ENCODE results near the gene HOXC12. TPM values are rescaled to one million over a fixed set of nuclear protein-coding genes. Genes with fewer than 3 reads are reported as not detected.

The HOXC12 gene
- total and polyA plus RNA-seq, 7 donors = not detected

DNA sequence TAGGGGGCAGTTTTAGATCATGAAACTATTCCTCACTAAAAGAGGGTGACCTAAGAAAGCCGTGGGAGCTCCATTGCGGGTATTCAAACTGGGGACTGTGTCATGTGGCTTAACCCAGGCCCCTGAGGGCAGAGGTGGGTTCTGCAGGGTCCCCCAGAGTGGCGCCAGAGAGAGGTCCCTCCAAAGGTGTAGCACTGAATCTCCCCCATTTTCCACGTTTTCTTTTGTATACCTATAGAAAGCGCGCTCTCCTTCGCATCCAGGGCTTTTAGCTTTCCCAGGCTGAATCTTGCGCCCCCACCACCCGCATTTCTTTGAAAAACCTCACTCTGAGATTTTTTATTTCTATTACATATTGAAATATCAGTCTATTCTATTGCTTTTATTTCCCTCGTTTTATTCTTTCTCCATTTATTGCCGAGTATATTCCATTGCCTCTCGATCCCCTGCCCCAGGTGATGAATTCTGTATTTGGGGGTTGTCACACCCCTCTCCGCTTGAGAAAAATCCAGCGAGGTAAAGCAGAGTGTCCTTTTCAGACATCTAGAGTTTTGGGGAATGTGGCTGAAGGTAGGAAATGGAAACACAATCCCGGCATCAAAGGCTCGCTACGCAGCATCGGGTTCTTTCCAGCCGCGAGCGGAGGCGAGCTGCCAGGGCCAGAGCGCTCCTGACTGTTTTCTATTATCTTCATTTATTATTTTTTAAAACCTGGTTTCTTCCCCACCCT is 16.9 kb upstream of the HOXC12 start:
- intact Hi-C loops (cut with DNase I) = no loop called here
- Histone ChIP-seq H3K4me1 (peaks cover 0 to 30% (median 24%) of the 10 kb centered on the region in 4 donors), H3K27me3 (peaks cover 64 to 100% (median 97%) of the 10 kb centered on the region in 3 donors), H3K36me3 (no peaks in the 10 kb centered on the region), H3K27ac (no peak overlapping the region), H3K4me3 (no peak overlapping the region), H3K9me3 (no peaks in the 10 kb centered on the region)
- no peak for TF ChIP-seq POLR2A (IDR thresholded peaks at IDR 0.05)
- no peak for TF ChIP-seq POLR2AphosphoS5 (IDR thresholded peaks at IDR 0.05)
- no peak for TF ChIP-seq EP300 (IDR thresholded peaks at IDR 0.05)
- TF ChIP-seq, protein P1, sequence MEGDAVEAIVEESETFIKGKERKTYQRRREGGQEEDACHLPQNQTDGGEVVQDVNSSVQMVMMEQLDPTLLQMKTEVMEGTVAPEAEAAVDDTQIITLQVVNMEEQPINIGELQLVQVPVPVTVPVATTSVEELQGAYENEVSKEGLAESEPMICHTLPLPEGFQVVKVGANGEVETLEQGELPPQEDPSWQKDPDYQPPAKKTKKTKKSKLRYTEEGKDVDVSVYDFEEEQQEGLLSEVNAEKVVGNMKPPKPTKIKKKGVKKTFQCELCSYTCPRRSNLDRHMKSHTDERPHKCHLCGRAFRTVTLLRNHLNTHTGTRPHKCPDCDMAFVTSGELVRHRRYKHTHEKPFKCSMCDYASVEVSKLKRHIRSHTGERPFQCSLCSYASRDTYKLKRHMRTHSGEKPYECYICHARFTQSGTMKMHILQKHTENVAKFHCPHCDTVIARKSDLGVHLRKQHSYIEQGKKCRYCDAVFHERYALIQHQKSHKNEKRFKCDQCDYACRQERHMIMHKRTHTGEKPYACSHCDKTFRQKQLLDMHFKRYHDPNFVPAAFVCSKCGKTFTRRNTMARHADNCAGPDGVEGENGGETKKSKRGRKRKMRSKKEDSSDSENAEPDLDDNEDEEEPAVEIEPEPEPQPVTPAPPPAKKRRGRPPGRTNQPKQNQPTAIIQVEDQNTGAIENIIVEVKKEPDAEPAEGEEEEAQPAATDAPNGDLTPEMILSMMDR (IDR thresholded peaks at IDR 0.05) = no peak
- 19 to 38% methylated on average over 23 of the region's 23 CpGs for WGBS, 2 donors
- DNase-seq = no peak

DNA sequence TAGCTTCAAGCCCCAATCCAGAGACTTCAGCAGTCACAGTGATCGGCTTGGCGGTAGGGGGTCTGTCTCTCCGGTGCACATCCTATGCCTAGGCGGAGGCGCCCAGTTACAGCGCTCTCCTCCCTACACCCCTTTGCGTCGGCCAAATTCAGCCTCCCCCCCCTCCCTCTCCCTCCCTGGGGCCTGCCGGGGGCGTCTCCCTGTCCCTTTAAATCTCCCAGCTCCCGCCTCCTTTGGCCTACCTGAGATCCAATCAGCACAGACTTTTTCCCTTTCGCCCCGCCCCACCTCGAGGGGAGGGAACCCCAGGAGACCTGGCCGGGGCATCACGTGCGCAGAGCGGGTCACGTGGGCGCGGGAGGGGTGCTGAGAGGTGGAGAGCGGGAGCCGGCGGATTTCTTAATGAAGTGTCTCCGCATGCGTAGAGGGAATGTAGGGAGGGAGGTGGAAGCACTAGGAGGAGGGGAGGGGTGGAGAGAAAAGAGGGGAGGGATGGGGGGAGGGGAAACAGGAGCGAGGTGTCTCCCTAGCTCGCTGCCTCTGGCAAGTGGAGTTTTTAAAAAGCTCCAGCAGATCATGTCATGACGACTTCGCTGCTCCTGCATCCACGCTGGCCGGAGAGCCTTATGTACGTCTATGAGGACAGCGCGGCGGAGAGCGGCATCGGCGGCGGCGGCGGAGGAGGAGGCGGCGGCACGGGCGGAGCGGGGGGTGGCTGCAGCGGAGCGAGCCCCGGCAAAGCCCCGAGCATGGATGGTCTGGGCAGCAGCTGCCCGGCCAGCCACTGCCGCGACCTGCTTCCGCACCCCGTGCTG is 16.2 kb upstream of the HOXC12 start, which contains the start of gene HOXC13:
HOXC13 (plus strand) TSS at position 506 of the 815 bp plus-strand sequence; CDS start at position 582, 76 bp downstream.
- Histone ChIP-seq H3K4me3 (no peak within 1 kb of the TSS), H3K4me1 (peaks cover 0 to 30% (median 24%) of the 10 kb centered on the region in 4 donors), H3K36me3 (no peaks in the 10 kb centered on the region), H3K27ac (no peak within 1 kb of the TSS), H3K9me3 (no peaks in the 10 kb centered on the region), H3K27me3 (peaks cover 64 to 100% (median 97%) of the 10 kb centered on the region in 3 donors)
- WGBS, 2 donors = 6 to 24% methylated on average over 56 of the region's 56 CpGs
- TF ChIP-seq POLR2AphosphoS5 (IDR thresholded peaks at IDR 0.05) (no peak), EP300 (IDR thresholded peaks at IDR 0.05) (no peak), POLR2A (IDR thresholded peaks at IDR 0.05) (no peak)
- TF ChIP-seq, protein P1 (IDR thresholded peaks at IDR 0.05) = no peak
- no peak for DNase-seq
- intact Hi-C loops (cut with DNase I) = no loop called here

DNA sequence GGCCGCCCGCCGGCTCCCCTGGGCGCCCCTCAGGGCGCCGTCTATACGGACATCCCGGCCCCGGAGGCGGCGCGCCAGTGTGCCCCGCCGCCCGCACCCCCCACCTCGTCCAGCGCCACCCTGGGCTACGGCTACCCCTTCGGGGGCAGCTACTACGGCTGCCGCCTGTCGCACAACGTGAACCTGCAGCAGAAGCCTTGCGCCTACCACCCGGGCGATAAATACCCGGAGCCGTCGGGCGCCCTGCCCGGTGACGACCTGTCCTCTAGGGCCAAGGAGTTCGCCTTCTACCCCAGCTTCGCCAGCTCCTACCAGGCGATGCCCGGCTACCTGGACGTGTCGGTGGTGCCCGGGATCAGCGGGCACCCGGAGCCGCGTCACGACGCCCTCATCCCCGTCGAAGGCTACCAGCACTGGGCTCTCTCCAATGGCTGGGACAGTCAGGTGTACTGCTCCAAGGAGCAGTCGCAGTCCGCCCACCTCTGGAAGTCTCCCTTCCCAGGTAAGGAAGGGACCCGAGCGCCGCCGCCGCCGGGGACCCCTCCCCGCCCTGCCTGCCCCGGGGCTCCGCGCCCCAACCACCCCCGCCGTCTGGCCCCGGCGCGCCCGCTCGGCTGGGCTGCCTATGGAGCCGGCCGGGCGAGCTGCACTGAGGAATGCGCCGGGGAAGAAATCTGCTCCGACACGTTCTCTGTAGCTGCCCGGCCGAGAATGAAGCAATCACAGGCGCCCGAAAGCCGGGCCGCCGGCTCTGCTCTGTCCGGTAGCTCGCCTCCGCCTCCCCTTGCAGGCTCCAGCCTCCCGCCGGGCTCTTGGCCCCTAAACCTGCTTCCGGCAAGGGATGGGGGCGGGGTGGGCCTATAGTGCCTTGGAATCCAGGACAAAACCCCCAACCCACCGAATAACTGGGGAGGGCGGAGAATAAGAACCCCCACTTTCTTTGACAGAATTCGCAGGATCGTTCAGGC is 15.3 kb upstream of the HOXC12 start:
- intact Hi-C loops (cut with DNase I) = no loop called here
- WGBS, 2 donors = 7 to 18% methylated on average over 91 of the region's 91 CpGs
- H3K36me3 ChIP-seq = no peaks in the 10 kb centered on the region
- peaks cover 0 to 30% (median 24%) of the 10 kb centered on the region in 4 donors for H3K4me1 ChIP-seq
- H3K4me3 ChIP-seq = no peak overlapping the region
- DNase-seq = no peak
- H3K9me3 ChIP-seq = no peaks in the 10 kb centered on the region
- peaks cover 67 to 100% (median 97%) of the 10 kb centered on the region in 3 donors for H3K27me3 ChIP-seq
- no peak overlapping the region for H3K27ac ChIP-seq
- TF ChIP-seq, protein P1 (IDR thresholded peaks at IDR 0.05) = no peak
- TF ChIP-seq EP300 (IDR thresholded peaks at IDR 0.05) (no peak), POLR2A (IDR thresholded peaks at IDR 0.05) (no peak)

DNA sequence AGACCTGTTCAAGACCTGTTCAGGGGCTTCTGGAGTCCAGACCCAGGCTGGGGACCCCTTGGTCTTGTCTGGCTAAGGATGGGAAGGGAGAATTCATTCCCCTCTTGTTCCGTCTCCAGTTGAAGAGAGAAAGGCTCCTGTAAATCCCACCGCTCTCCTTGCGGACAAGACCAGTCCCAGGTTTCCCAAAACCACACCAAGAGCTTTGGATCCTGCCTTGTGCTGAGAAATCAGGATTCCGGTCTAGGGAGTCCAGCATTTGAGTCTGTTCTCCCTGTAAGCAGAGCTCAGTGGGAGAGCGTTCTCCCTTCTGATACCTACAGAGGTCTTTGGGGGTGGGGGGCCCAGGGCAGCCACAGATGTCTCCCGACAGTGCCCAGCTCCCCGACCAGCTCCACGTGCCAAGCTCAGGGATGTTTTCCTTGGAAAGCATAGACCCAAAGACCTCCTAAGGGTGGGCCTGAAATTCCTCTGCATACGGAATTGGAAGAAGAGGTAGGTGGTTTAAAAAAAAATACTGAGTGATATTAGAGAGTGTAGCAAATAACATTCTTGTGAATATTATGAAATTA is 14.2 kb upstream of the HOXC12 start:
- H3K27me3 ChIP-seq = peaks cover 70 to 100% (median 98%) of the 10 kb centered on the region in 3 donors
- H3K4me1 ChIP-seq = peaks cover 0 to 28% (median 24%) of the 10 kb centered on the region in 4 donors
- no peaks in the 10 kb centered on the region for H3K9me3 ChIP-seq
- WGBS, 2 donors = 9 to 22% methylated on average over 9 of the region's 9 CpGs
- intact Hi-C loops (cut with DNase I) = no loop called here
- TF ChIP-seq POLR2AphosphoS5 (IDR thresholded peaks at IDR 0.05) (no peak), POLR2A (IDR thresholded peaks at IDR 0.05) (no peak), EP300 (IDR thresholded peaks at IDR 0.05) (no peak)
- TF ChIP-seq, protein P1 (IDR thresholded peaks at IDR 0.05) = no peak
- H3K27ac ChIP-seq = no peak overlapping the region
- H3K36me3 ChIP-seq = no peaks in the 10 kb centered on the region
- H3K4me3 ChIP-seq = no peak overlapping the region
- no peak for DNase-seq
